ENCODE measurements around the gene LENG8.
"Not testable (repeated sequence)": the region's sequence is repeated elsewhere in the genome, so short reads cannot be mapped to it uniquely, and the experiment has no call there.

Gene LENG8

DNA sequence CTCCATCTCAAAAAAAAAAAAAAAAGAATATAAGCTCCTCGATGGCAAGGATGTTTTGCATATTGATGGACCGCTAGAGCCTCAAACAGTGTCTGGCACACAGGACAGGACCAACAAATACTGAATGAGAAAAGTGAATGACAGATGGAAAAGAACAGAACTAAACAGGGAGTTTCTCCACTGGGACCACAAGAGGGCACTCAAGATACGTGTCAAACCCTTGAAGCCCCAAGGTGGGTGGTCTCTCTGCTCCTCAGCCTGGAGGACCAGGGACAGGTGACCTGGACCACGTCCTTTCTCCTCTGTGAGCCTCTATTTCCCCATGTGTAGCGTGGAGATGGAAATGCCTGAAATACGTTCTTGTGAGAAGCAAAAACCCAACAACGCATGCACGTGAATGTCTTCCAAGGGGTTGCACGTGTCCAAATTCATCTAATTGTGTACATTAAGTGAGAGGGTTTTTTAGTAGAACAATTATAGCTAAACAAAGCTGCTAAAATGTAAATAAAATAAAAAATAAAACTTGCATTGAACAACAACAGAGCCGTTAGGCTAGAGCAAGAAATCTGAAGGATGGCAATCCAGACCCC lies 29.8 kb downstream of the LENG8 start:
- peak; percentile 35 for DNase-seq (ENCODE audit: low read depth, low spot score)

GRCh38 chr19:54480051-54480450 lies 31.1 kb downstream of the LENG8 start:
- no peak for DNase-seq (ENCODE audit: low read depth, low spot score)

GRCh38 chr19:54481326-54481930 lies 32.4 kb downstream of the LENG8 start:
- peak; percentile 61 for DNase-seq (ENCODE audit: low read depth, low spot score)

DNA sequence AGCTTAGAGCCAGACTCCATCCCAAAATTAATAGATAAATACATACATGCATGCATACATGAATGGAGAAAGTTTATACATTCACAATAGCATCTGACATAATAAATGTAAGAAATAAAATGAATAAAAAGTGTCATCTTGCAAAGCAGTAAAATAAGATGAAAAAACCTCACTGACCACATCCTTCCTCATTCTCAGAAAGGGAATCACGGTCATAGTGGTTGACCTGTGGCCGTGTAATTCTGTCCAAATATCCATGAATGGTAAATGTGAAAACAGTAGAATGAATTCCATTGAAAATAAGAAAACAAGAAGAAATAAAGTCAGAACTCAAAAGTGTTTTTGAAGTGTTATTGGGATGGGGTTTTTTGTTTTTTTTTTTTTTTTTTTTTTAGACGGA lies 33.9 kb downstream of the LENG8 start:
- DNase-seq (ENCODE audit: low read depth, low spot score): no peak

GRCh38 chr19:54484451-54484850 lies 35.5 kb downstream of the LENG8 start:
- no peak for DNase-seq (ENCODE audit: low read depth, low spot score)

GRCh38 chr19:54485851-54486250 lies 36.9 kb downstream of the LENG8 start:
- DNase-seq (ENCODE audit: low read depth, low spot score): no peak

GRCh38 chr19:54489341-54489740 lies 40.3 kb downstream of the LENG8 start:
- DNase-seq (ENCODE audit: low read depth, low spot score): no peak

DNA sequence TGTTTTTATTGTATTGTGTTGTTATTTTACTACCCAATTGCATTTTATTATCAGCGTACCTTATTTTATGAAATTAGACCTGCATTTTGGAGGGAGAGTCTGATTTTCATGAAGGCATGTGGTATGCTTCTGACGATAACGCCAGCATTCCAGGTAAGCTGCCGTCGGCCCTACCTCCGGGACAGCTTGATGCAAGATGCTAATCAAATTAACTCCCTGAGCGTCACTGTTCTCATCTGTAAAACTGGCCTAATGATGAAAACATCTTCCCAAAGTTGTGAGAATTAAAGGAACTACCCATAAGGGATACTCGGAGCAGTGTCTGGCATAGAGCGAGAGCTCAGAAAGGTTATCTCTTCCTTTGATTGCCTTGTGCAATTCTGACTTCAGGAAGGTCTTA lies 40.8 kb downstream of the LENG8 start:
- no peak for DNase-seq (ENCODE audit: low read depth, low spot score)

DNA sequence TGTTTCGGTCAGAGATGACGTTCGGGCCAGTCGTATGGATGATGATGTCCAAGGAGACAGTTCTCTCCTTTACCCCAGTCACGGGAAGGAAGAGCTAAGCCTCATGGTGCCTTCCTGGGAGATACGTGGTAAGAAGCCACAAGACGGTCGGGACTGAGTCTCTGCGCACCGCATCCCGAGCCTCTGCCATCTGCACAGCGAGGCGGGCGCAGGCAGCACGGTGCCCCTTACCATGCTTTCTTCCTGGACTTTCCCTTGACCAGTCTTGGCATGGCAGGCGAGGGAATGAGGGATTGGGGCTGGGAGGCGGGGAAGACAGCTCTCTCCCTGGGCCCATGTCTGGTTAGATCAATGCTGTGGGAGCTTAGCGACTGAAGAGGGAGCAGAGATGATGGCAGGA lies 43.6 kb downstream of the LENG8 start:
- DNase-seq (ENCODE audit: low read depth, low spot score): no peak

DNA sequence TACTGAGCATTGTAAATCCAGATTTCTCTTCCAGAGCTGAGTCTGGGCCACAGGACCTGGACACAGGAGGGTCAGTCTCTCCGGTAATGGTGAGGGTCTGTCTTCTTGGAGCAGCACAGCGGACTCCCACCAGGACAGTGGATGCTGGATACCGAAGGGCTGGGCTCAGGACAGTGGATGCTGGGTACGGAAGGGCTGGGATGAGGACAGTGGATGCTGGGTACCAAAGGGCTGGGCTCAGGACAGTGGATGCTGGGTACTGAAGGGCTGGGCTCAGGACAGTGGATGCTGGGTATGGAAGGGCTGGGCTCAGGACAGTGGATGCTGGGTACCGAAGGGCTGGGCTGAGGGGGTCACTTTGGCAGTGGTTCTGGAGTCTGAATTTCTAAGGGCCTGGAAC lies 44.1 kb downstream of the LENG8 start:
- not testable (repeated sequence) for DNase-seq (ENCODE audit: low read depth, low spot score)

- DNase-seq (ENCODE audit: low read depth, low spot score): no peak
Observed at GRCh38 chr19:54493967-54494585, 45.1 kb downstream of the LENG8 start.

DNA sequence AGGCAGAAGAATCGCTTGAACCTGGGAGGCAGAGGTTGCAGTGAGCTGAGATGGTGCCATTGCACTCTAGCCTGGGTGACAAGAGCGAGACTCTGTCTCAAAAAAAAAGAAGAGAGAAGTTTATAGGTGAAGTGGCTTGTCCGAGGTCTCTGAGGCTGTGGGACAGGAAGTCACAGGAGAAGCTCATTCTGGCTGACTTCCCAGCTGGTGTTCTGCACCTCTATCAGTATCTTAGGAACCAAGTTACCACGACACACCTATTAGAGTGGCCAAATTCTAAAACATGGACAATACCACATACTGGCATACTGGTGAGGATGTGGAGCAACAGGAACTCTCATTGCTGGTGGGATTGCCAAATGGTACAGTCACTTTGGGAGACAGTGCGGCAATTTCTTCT lies 46.3 kb downstream of the LENG8 start:
- DNase-seq (ENCODE audit: low read depth, low spot score): not testable (repeated sequence)

DNA sequence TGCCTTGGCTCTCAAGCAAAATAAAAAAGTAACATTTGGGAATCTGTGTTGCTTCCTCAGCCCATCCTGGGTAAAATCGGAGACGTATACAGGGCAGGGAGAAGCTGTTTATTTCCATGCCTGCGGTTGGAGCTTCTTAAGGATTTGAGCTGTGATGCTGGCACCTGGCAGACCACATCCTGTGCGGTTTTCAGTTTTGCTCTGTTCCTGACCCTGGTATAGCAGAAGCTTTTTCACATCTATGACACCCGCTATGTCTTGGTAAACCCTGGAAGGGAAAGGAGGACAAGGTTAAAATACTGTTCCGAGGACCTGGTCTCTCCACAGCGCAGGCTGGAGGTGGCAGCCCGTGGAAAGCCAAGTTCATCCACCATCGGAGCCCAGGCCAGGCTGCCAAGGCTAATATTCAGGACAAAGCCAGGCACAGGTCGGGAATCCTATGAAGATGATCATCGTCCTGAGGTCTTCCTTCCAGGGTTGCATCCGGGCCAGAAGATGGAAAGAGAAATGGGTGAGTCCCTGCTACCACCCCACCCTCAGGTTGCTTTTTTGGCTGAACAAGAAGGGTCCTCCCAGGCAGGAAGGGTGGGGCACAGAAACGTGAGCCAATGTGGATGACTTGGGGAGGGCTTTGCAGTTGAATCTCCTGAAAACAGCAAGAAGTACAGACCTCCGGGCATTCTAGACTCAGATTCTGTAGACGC lies 48.9 kb downstream of the LENG8 start:
- DNase-seq (ENCODE audit: low read depth, low spot score): not testable (repeated sequence)

DNA sequence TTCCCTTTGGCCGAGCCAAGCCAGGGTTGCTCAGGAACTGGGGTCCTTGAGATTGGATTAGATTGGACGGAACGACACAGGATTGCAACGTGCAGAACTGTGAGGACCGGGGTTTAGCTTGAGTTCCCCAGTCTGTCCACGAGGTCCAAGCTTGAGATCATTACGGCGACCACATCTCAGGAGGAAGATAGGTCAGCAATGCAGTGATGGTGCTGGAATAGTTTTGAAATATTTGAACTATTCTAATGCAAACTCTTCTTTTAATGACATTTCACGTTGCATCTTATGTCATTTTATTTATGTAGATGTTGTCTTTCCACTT lies 49.4 kb downstream of the LENG8 start:
- DNase-seq (ENCODE audit: low read depth, low spot score): not testable (repeated sequence)

DNA sequence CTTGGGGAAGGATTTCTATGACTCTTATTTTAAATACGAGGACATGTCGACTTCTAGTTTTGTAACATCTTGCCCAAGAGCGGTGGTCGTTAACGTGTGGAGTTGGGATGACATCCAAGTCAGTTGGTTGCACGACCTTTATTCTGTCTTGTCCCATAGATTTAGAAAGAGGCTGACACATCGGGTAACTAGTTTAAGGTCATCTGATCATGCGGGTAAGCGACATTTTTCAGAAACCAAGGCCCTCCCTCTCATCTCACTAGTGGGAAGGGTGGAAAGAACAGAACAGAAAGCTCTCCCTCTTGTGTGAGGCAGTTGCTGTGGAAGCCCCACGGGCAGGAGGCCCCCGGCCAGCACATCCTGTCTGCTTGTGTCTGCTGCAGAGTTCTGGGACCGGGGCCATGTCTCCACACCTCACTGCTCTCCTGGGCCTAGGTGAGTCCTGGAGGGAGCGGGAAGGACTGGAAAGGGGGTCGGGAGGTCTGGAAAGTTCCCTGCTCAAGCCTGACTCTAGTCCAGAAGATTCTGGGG lies 53.6 kb downstream of the LENG8 start, which contains the start of gene LAIR2:
LAIR2 (plus strand) TSS at position 314 of the 531 bp plus-strand sequence; CDS start at position 402, 88 bp downstream.
- no peak for DNase-seq (ENCODE audit: low read depth, low spot score)

- not testable (repeated sequence) for DNase-seq (ENCODE audit: low read depth, low spot score)
Observed at GRCh38 chr19:54505542-54505941, 56.5 kb downstream of the LENG8 start.

DNA sequence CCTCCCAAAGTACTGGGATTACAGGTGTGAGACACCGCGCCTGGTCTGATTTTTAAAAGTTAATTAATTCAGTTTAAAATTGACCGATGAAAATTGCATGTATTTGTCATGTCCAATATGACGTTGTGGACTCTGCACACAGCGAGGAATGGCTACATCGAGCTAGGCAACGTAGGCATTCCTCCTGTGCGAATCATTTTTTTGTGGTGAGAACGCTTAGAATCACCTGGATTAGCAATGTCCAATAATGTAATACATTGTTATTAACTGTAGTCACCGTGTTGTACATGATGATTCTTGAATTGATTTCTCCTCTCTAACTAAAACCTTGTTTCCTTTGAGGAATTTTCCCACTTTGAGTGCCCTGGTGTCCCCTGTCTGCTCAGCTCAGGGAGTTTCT lies 57.1 kb downstream of the LENG8 start:
- no peak for DNase-seq (ENCODE audit: low read depth, low spot score)

GRCh38 chr19:54507038-54507717 lies 58.2 kb downstream of the LENG8 start:
- DNase-seq (ENCODE audit: low read depth, low spot score): not testable (repeated sequence)

DNA sequence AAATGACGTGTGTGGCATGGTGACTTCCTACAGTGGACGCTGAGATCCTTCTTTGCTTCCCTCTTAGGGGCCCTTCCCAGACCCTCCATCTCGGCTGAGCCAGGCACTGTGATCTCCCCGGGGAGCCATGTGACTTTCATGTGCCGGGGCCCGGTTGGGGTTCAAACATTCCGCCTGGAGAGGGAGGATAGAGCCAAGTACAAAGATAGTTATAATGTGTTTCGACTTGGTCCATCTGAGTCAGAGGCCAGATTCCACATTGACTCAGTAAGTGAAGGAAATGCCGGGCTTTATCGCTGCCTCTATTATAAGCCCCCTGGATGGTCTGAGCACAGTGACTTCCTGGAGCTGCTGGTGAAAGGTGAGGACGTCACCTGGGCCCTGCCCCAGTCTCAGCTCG lies 58.8 kb downstream of the LENG8 start:
- DNase-seq (ENCODE audit: low read depth, low spot score): no peak

GRCh38 chr19:54508487-54508886 lies 59.5 kb downstream of the LENG8 start:
- not testable (repeated sequence) for DNase-seq (ENCODE audit: low read depth, low spot score)

DNA sequence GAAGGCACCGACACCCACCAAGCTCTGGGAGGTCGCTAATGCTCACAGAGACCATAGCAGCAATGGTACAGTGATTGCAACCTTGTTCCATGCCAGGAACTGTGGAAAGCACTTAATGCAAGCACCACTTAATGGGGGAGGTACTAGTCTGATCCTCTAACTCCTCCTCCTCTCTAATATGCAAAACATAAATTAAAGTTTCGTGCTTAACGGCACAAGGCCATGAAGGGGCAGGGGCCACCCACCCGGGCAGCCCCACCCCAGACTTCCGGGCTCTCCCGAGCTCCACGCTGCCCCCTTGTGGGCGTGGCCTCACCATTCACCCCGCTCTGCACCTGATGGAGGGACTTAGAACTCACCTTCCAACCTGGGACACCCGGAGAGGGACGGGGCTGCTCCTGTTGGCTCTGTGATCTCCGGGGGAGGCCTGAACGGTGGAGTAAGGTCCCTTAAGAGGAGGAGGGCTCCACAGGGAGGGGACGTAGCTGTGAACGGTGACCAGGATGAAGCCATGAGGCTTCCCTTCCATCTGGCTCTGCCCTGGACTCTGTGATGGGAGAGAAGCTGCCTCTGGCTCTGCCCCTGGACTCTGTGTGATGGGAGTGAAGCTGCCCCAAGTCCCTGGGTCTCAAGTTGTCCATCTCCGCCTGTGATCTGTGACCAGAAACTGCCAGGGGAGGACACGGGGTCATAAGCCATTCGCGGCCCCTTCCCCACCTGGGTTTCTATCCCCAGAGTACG lies 60.4 kb downstream of the LENG8 start:
- DNase-seq (ENCODE audit: low read depth, low spot score): not testable (repeated sequence)

Measured in iPS DF 19.7 (cell line).